HG03558 (cell line): ENCODE results near the gene FOXE1.

Experiments used
- ATAC-seq: cut with Tn5 transposase; IDR thresholded peaks from one replicate; pipeline ENCODE4 v1.9.1; 2021; ENCODE audit warnings: moderate number of reproducible peaks; ENCODE audit not compliant: unreplicated experiment; ENCODE audit errors: extremely low read depth

Gene FOXE1

DNA sequence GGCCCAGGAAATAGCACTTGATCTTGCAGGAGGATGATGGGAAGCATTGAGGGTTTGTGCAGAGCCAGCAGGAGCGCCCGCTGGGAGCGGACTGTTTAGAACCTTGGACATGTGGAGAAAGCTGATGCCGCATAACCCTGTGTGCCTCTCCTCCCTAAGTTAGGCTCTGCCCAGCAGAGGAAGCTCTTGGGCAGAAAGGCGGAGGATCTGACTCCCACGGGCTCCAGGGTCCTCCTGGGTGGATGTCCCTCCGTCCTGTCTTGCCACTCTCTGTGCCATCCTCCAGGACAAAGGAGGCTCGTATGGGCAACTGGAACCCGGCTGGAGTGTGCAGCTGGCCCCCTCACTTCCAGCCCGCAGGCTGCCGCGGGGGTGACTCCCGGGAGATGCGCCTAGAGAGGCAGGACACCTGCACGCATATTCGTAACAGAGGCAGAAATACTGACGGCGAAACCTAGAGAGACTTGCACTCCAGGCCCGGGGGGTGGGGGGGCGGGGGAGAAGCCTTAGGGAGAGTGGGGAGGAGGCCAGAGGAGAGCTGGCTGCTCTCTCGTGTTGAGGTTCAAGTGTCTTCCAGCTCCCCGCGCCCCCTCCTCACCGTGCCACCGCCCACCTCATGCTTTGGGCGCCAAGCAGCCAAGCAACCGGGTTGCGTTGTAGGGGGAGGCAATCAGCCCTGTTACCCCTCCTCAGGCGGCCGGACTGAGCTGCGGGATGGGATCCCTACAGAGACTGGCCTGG lies 5.4 kb upstream of the FOXE1 start:
- ATAC-seq = no peak

DNA sequence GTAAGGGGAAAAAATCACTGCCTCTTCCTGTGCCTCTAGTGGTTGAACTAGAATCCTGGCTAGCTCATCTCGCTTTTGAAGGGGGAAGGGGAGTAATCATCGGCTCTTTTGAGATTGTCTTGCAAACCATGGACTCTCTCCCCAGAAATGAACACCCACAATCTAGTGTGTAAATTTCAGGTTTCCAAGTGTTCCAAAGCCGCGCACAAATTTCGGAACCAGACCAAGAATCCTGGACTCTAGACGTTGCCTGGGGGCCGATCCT lies 4.9 kb upstream of the FOXE1 start:
- no peak for ATAC-seq

DNA sequence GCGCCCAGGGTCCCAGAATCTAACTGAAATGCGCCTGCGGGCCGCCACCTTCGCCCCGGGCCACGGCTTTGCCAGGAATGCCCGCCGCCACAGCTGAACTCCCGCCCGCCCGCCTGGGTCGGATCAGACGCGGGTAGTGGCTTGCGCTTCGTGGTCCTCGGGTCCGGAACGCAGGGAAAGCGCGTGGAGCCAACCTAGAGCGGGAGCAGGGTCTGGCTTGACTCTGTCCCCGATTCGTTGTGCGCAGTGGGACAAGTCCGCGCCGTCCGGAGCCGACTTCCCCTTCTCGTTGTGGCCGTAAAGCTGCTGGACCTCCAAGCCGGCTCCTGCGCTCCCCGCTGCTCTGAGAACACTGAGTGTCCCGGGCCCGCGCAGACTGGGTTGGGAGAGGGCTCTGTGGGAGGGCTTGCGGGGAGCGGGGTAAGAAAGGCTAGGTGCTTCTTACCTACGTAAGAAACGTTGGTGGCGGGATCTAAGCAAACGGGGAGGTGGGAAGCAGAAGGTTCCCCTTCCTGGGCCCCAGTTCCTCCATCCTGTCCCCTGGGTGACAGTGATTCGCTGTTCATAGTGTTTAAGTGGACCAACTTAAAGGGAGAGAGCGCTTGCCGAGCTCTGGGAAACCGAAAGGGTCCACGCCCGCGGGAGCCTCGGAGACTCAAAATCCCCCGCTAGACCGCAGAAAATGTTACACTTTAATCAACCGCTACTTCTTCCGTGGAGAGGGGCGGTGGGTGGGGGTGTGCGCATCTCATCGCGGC lies 4.4 kb upstream of the FOXE1 start:
- no peak for ATAC-seq

DNA sequence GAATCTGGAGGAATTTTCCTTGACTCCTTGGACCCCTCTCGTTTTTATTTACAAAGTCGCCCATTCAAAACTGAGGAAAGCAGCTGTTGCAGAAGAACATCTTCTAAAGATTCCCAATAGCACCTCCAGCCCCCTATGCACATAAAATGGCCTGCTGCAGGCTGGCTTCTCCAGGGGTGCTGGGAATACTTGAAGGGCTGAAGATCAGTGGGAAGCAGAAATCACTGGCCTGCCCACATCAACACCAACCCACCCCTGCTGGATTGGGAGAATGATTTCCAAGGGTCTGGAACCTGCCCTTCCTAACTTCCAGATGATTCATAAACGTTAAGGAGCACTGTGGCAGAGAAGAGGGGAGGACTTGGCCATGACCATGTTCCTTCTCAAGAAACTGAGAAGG lies 3.0 kb upstream of the FOXE1 start:
- no peak for ATAC-seq

DNA sequence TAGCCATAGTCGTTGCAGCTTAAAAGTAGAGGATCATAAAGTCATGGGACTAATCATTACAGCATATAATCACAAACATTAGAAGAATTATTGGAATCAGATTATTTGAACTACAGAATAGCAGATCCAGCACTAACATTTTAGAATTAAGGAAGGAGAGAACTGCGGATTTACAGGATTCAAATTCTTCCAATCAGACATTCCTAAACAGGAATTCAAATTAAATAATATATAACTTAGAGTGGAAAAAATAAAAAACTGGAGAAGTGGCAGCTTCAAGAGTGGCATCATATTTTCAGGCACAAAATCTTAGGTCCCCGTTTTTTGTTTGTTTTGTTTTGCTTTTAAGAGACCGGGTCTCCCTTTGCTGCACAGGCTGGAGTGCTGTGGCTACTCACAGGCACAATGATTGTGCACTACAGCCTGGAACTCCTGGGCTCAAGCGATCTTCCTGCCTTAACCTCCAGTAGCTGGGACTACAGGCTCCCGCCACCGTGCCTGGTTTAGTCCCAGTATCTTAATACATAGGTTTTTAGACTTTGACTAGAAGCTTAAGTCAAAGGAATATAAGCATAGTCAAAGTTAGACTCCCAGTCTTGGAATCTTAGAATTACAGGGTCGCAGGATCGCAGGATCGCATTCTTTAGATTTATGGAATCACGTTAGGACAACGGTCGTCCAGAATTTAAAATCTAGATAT lies 2.1 kb upstream of the FOXE1 start:
- no peak for ATAC-seq

DNA sequence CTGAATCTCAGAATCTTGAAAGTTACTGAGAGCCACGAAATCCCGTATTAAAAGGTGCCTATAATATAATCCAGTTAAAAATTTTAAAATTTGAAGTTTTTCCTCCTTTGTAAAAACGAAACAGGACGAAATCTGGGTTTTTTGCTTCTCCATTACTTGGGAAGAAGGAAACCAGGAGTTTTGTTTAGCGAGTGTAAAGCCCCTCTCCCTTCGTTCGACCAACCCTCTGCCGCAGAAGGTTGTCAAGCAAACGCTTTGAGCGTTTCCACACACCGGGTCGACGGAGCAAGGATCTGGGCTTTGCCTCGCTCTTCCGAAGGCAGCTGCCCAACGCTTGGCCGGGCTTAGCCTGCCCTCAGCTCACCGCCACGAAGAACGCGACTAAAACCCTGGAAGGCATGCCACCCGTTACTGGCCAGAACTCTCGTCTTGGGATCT lies 1.6 kb upstream of the FOXE1 start:
- ATAC-seq = no peak

DNA sequence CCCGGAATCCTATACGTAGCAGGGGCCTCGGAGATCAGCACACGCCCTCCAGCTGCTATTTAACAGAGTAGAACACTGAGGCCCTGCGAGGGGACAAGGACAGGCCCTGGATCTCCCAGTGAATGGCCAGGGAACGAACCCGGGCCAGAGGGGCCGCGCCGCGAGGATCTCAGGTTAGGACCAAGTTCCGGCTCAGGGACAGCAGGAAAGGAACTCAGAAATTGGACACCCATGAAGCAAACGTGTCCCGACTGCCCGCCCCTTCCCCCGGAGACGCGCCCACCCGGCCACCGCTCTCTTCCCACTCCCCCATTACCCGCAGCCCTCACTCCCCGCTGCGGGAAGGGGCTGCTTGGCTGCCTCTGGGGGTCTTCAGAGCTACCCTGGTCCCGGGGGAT lies 1.0 kb upstream of the FOXE1 start:
- ATAC-seq = no peak

DNA sequence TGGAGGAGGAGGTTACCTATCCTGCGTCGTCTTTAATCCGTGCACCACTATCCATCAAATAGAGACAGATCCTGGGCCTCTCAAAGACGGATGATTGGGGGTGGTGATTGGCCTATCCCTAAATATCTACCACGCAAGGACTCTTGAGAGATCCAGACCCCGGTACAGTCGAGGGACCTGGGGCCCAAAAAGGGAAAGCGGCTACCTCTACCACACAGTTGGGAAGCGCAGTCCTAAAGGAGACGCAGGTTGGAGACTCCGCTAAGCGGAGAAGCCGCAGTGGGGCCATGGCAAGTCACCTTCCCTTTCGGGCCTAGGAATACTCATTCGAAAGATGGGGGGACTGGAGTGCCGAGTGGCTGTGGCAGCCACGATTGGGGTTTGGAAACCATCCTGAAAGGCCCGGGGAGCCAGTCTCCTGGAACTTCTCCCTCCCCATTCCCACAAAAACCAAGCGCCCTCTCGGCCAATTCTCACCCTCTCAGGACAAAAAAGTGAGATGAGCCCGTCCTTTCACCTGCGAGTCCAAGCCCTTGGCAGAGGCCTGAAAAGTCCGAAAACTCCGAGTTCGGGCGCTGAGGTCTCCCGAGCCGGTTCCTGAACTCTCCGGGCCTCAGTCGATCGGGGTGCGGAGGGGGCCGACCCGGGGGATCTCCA lies 499 bp upstream of the FOXE1 start:
- ATAC-seq = no peak

DNA sequence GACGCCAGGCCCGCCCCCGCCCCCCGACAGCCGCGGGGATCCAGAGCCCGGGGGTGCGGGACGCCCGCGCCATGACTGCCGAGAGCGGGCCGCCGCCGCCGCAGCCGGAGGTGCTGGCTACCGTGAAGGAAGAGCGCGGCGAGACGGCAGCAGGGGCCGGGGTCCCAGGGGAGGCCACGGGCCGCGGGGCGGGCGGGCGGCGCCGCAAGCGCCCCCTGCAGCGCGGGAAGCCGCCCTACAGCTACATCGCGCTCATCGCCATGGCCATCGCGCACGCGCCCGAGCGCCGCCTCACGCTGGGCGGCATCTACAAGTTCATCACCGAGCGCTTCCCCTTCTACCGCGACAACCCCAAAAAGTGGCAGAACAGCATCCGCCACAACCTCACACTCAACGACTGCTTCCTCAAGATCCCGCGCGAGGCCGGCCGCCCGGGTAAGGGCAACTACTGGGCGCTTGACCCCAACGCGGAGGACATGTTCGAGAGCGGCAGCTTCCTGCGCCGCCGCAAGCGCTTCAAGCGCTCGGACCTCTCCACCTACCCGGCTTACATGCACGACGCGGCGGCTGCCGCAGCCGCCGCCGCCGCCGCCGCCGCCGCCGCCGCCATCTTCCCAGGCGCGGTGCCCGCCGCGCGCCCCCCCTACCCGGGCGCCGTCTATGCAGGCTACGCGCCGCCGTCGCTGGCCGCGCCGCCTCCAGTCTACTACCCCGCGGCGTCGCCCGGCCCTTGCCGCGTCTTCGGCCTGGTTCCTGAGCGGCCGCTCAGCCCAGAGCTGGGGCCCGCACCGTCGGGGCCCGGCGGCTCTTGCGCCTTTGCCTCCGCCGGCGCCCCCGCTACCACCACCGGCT lies 1.0 kb downstream of the FOXE1 start:
- no peak for ATAC-seq

DNA sequence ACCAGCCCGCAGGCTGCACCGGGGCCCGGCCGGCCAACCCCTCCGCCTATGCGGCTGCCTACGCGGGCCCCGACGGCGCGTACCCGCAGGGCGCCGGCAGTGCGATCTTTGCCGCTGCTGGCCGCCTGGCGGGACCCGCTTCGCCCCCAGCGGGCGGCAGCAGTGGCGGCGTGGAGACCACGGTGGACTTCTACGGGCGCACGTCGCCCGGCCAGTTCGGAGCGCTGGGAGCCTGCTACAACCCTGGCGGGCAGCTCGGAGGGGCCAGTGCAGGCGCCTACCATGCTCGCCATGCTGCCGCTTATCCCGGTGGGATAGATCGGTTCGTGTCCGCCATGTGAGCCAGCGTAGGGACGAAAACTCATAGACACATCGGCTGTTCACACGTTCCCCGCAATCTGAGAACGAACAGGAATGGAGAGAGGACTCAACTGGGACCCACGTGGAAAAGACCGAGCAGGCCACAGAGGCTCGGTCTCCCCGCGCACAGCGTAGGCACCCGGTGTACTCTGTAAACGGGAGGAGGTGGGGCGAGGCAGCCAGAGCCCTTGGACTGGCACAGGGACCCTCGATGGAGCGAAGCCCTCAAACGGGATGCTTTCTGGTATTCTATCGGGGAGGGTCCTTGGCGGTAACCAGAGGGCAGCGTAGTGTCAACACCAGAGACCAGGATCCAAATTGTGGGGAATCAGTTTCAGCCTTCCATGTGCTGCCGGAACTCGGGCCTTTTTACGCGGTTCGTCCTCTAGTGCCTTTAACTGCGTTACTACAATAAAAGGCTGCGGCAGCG lies 1.9 kb downstream of the FOXE1 start:
- ATAC-seq = no peak

DNA sequence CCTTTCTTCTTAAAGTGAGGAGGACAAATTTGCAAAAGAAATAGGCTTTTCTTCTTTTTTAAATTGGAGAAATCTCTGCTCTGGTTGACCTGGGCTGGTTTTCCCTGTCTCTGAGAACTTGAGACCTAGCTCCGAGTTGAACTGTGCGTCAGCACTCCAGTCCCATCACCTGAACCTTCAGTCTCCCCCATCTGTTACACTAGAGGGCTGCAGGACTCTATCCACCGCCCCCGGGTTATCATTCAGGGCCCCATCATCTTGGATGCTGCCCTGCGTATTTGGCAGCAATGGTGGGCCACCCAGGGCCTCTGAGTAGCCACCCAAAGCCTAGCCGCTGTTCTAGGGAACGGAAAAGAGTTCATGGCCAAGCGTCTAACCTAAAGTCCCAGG lies 2.5 kb downstream of the FOXE1 start:
- no peak for ATAC-seq

DNA sequence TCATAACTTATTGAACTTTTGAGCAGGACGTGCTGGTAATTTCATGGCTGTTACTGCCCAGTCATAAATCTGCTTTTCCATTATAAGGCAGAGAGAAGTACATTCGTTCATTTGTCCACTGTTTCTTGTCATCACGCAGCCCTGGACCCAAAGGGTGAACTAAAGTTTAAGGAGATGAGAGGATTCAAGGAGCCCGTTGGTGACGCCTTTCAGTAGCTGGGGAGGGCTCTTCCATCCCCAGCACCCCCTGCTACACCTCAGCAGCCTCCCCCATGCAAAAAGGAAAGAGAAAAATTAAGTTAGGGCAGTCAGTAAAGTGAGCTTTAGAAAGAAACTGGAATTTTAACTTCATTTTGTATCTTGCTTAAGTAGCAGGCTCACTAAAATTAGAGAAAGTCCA lies 2.9 kb downstream of the FOXE1 start:
- no peak for ATAC-seq

DNA sequence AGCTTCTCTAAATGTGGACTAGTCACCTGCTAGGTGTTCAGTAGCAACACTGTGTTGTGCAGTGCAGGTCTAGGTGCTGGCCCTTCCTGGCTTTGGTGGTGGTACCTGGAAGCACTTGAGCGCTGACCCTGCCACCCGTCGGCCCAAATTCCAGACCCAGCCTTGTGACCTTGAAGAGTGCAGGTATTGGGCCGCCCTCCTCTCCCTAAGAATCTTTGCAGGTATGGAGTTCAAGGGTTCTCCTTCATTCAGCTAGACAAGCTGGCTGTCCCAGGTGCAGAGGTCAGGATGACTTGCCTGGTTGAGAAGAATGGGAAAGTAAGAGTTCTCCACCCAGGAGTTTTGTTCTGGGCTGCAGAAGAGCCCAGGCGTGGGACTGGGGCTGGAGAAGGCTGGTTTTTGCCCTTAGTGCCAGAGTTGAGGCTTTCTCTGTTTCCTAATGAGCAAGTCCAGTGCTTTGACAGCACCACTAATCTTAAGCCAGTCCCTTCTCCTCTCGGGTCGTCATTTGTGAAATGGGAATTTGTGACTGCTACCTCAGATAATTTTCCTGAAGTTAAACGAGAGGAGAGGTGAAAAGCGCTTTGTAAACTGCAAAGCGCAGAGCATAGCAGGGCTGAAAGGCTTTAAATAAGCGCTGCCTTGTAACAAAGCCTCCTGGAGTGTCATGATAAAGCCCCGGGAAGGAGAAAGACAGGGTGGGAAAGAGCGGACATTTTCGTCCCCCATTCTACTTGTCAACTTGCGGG lies 4.0 kb downstream of the FOXE1 start:
- no peak for ATAC-seq

DNA sequence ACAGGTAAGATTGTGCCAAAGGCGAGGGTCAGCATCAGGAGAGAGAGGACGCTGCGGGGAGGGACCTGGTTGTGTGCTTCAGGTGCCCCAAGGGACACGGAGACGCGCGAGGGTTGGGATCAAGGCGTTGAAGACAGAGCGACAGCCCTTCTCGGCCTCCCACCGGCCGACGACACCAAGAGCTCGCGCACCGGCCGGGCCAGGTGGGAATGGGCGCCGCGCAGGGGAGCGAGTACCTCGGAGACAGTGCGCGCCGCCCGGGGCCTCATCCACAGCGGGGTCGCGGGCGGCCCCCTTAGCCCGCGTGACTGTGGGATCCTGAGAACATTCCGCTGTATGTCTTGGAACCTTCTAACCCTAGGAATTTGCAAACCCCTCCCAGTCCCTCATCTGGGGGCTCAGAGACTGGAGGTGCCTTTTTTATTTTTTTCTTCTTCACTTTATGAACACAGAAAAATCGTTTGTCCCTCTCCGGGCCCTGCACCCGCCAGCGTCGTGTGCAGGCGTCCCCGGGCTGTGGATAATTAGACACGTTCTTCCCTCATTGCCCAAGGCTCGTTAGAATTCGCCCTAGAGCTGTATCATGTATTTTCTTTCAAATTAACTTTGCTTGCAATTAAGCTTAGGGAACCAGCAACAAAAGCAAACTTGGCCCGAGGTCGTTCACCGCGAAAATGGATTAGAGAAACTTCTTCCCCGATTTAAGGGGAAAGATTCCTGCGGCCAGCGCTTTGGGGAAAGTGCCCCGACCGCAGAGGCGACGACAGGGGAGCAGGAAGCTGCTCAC lies 4.8 kb downstream of the FOXE1 start:
- no peak for ATAC-seq

DNA sequence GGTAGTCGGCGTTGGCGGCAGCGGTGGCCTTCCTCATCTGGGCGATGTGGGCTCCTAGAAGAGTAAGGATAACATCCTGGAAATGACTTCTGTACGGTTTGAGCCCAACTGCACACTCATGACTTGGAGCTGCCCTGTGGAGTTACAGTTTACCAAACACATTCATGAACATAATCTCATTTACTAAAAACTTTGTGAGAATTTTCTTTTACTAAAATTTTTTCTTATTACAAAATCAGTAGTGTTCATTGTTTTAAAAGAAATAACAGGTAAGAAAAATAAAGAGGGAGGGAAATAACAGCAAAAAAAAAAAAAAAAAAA lies 5.3 kb downstream of the FOXE1 start:
- no peak for ATAC-seq

DNA sequence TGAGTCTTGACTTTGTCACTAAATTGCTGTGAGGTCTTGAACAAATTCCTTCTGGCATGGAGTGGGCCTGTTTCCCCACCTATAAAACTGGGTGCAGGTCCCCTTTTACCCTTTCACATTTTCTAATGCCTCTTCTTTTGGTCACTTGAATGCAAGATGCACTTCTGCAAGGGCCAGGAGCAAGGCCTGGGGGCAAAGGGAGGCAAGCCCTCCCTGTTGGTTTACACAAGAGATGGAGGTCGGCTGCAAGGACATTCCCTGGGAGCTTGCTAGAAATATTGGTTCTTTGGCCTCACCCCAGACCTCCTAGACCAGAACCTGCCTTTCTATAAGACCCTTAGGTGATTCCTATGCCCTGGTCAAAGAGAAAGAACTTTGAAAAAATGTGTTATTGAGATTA lies 5.8 kb downstream of the FOXE1 start:
- ATAC-seq = no peak

DNA sequence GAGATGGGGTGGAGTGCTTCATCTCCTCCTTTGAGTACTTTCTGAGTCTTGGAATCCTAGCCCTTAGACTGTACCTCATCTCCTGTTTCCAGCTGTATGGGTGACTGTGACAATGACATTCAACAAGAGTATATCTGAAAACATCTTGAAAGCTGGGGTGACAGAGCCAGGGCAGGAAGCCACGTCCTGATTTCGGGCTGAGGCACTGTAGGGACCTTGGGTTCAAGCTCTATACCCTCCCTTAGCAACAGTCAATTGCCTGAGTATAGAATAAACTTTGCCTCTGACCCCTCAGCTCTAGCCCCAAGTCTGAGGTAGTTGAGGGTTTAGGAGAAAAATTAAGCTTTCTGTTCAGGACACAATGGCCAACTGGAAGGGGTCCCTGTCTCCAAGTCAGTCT lies 6.3 kb downstream of the FOXE1 start:
- no peak for ATAC-seq

DNA sequence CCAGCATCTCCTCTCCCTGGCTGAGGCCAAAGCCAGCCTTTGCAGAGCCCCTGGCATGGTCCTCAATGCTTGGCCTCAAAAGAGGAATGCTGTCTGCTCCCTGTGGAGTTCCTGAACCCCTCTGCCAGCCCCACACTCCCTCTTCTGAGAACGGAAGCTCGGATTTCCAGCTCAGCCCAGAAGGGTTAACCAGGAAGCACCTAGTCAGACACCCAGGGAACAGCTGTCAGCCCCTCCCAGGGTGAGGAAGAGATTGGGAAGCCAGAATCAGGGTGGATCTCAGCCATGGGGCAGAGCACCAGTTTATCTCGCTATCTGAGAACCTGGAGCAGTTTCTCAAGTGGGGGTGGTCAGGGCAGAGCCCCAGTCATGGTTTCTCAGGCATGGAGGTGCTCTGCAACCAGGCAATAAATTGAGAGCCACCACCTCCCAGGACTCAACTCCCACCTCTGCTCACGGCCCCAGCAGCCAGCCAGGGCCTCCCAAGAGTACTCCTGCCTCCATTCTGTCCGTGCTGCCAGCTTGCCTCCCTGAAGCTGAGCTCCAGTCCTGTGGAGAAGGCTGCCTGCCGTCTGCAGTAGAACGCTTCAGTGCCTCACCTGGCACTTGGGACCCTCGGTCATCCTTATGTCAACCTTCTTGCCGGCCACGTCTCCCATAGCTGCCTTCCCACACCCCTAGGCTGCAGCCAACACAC lies 7.6 kb downstream of the FOXE1 start:
- ATAC-seq = no peak
